ENCODE data around the gene OBP2B.
"Not testable (repeated sequence)": the region's sequence is repeated elsewhere in the genome, so short reads cannot be mapped to it uniquely, and the experiment has no call there.

DNA sequence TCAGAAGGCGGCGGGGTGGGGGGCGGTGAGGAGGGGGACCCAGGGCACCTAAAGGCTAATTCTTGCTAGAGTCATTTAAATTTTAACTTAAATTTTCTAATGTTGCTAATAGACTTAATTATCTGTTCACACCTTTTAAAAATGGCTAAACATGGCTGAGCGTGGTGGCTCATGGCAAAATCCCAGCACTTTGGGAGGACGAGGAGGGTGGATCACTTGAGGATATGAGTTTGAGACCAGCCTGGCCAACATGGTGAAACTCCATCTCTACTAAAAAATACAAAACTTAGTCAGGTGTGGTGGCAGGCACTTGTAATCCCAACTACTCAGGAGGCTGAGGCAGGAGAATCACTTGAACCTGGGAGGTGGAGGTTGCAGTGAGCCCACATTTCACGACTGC, 42.2 kb upstream of the OBP2B start:
- TF ChIP-seq POLR2A (IDR thresholded peaks at IDR 0.05); CTCF (IDR thresholded peaks at IDR 0.05 in 4 of 5, conservative IDR thresholded peaks at IDR 0.05 in 1 of 5): not testable (repeated sequence)
